Duodenal mucosa (tissue), 2 donors: ENCODE measurements around the gene PHAF1.

Source experiments
- H3K27ac ChIP-seq: one replicate; pipeline ENCODE4 v1.7.0; 2013; ENCODE audit warnings: low read depth, low read length
- H3K27me3 ChIP-seq, 2 donors: one replicate each; pipeline ENCODE4 v1.7.0; 2013; ENCODE audit warnings: low read length in 2 of 2, control low read depth in 1 of 2; ENCODE audit not compliant: insufficient read depth in 2 of 2, control insufficient read depth in 1 of 2
- H3K36me3 ChIP-seq, 2 donors: one replicate each; pipeline ENCODE4 v1.7.0; 2013; ENCODE audit warnings: low read length in 2 of 2, control low read depth in 1 of 2; ENCODE audit not compliant: insufficient read depth in 2 of 2, control insufficient read depth in 1 of 2
- H3K4me1 ChIP-seq, 2 donors: one replicate each; pipeline ENCODE4 v1.7.0; 2013; ENCODE audit warnings: low read length in 2 of 2, control low read depth in 1 of 2; ENCODE audit not compliant: insufficient read depth in 2 of 2, control insufficient read depth in 1 of 2
- H3K4me3 ChIP-seq, 2 donors: one replicate each; pipeline ENCODE4 v1.7.0; 2013; ENCODE audit warnings: low read length in 2 of 2, low read depth in 1 of 2
- H3K9ac ChIP-seq, 2 donors: one replicate each; pipeline ENCODE4 v1.7.0; 2013; ENCODE audit warnings: low read length in 2 of 2, low read depth in 1 of 2
- H3K9me3 ChIP-seq, 2 donors: one replicate each; pipeline ENCODE4 v1.7.0; 2013; ENCODE audit warnings: low read length in 2 of 2, control low read depth in 1 of 2; ENCODE audit not compliant: control insufficient read depth in 1 of 2

Gene PHAF1

DNA sequence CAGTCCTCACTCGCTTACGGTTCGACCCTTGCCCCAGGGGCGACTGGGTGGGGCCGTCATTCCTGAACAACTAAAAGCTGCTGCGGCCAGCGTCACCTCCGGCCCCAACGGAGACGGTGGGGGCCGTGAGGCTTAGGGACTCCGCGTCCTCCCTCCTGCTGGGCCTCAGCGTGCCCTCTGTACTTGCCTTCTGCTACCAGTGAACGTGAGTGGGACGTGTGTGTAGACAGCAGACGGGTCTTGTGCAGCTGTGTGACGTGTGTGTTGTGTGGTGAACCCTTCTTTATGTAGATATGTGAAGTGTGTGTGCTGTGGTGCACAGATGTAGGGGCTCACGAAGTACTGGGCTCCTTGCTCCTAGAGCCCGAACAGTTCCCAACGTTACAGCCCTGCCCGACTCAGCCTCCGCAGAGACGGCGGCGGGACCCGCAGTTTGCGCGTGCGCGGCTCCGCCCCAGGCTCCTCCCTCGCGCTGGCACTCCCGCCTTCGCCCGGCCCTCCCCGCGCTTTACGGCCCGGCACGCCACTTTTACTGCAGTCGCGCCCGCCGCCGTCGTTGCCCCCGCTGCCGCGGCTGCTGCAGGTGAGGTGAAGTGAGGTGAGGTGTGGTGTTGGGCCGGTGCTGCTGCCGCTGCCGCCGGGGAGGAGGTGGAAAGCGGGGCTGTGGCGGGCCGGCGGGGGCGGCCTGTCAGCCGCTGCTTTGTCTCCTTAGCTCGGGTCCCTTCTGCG lies at the start of gene PHAF1:
PHAF1 (plus strand) TSS at position 535 of the 729 bp plus-strand sequence. CDS start 235 bp downstream, outside the sequence.
- peak within 1 kb of the TSS; percentile 89 to 99 for H3K4me3 ChIP-seq
- H3K9ac ChIP-seq, result peak within 1 kb of the TSS; percentile 87 to 93
- no peaks in the 10 kb centered on the region for H3K27me3 ChIP-seq
- peaks cover 32% of the 10 kb centered on the region in 2 donors for H3K4me1 ChIP-seq
- peak within 1 kb of the TSS; percentile 64 for H3K27ac ChIP-seq
- H3K9me3 ChIP-seq, result no peaks in the 10 kb centered on the region
- H3K36me3 ChIP-seq, result no peaks in the 10 kb centered on the region

DNA sequence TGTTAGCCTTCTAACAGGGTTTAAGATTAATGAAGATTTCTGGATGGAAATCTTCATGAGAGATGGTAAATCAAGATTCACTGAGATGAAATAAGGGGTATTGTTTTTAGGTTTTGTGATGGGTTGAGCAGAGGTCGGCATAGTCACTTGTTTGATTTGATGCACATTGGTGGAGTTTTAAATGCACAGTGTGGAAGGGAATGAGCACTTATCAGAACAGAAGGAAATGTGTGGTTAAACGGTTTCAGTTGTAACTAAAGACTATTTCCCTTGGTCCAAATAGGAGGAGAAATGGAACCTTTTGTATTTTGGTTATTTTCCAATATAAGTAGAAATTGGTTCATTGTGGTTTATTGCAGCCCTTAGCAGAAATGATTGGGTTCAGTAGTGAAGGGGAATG lies 46.7 kb upstream of the PHAF1 start:
- Histone ChIP-seq H3K27me3 (no peaks in the 10 kb centered on the region), H3K27ac (no peak overlapping the region), H3K9ac (no peak overlapping the region), H3K36me3 (peaks cover 5 to 13% of the 10 kb centered on the region in 2 donors), H3K4me1 (no peaks in the 10 kb centered on the region), H3K9me3 (no peaks in the 10 kb centered on the region), H3K4me3 (no peak overlapping the region)

DNA sequence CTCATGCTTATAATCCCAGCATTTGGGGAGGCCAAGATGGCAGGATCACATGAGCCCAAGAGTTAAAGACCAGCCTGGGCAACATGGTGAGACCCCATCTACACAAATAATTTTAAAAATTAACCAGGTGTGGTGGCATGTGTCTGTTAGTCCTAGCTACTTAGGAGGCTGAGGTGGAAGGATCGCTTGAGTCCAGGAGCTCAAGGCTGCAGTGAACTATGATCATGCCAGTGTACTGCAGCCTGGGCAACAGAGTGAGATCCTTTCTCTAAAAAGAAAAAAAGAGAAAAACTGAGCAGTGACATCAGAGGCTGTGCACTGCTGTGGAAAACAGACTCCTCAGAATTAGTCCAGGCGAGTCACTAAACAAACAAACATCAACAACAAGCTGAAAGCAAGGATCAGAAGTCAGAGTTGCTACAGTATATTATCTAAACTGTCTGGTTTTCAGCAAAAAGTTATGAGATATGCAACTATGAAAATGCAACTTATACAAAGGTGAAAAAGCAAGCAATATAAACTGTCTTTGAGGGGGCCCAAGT lies 41.5 kb upstream of the PHAF1 start:
- H3K9ac ChIP-seq, result no peak overlapping the region
- H3K27ac ChIP-seq, result no peak overlapping the region
- no peaks in the 10 kb centered on the region for H3K4me1 ChIP-seq
- no peak overlapping the region for H3K4me3 ChIP-seq
- peaks cover 11 to 47% of the 10 kb centered on the region in 2 donors for H3K36me3 ChIP-seq
- H3K27me3 ChIP-seq, result no peaks in the 10 kb centered on the region
- no peaks in the 10 kb centered on the region for H3K9me3 ChIP-seq

- no peak overlapping the region for H3K27ac ChIP-seq
- peaks cover 11 to 62% of the 10 kb centered on the region in 2 donors for H3K36me3 ChIP-seq
- no peaks in the 10 kb centered on the region for H3K4me1 ChIP-seq
- no peak overlapping the region for H3K4me3 ChIP-seq
- no peak overlapping the region for H3K9ac ChIP-seq
- no peaks in the 10 kb centered on the region for H3K9me3 ChIP-seq
- no peaks in the 10 kb centered on the region for H3K27me3 ChIP-seq
These were observed 38.2 kb upstream of the PHAF1 start for GRCh38 chr16:67071476-67072048.

GRCh38 chr16:67075331-67075730 lies 34.4 kb upstream of the PHAF1 start:
- H3K36me3 ChIP-seq, result peaks cover 0 to 35% of the 10 kb centered on the region in 2 donors
- no peak overlapping the region for H3K9ac ChIP-seq
- H3K4me3 ChIP-seq, result no peak overlapping the region
- H3K4me1 ChIP-seq, result no peaks in the 10 kb centered on the region
- H3K27ac ChIP-seq, result no peak overlapping the region
- no peaks in the 10 kb centered on the region for H3K9me3 ChIP-seq
- H3K27me3 ChIP-seq, result no peaks in the 10 kb centered on the region

DNA sequence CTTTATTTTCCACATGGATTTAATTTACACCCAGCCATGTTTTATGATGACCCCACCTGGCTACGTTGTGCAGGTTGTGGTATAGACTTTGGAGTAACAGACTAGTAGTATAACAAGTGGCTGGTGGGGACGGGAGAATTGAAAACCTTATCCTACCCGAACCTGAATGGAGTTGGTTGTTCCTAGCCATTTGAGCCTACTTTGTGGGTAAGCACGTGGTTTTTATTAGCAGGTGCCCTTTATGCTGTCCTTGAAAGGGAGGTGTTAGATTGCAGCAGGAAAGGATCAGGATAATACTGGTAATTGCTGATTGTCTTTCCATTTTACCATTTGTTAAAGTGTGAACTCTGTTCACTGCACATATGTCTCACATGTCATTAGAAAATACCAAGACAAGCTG lies 31.9 kb upstream of the PHAF1 start:
- Histone ChIP-seq H3K4me1 (no peaks in the 10 kb centered on the region), H3K9ac (no peak overlapping the region), H3K27ac (no peak overlapping the region), H3K9me3 (no peaks in the 10 kb centered on the region), H3K36me3 (peaks cover 0 to 25% of the 10 kb centered on the region in 2 donors), H3K27me3 (no peaks in the 10 kb centered on the region), H3K4me3 (no peak overlapping the region)

GRCh38 chr16:67082100-67082499 lies 27.6 kb upstream of the PHAF1 start:
- no peaks in the 10 kb centered on the region for H3K27me3 ChIP-seq
- H3K4me1 ChIP-seq, result no peaks in the 10 kb centered on the region
- no peak overlapping the region for H3K27ac ChIP-seq
- H3K36me3 ChIP-seq, result peaks cover 0 to 4% of the 10 kb centered on the region in 2 donors
- H3K9ac ChIP-seq, result no peak overlapping the region
- no peak overlapping the region for H3K4me3 ChIP-seq
- H3K9me3 ChIP-seq, result no peaks in the 10 kb centered on the region

GRCh38 chr16:67082891-67083290 lies 26.9 kb upstream of the PHAF1 start:
- H3K27me3 ChIP-seq, result no peaks in the 10 kb centered on the region
- no peaks in the 10 kb centered on the region for H3K9me3 ChIP-seq
- no peaks in the 10 kb centered on the region for H3K4me1 ChIP-seq
- H3K4me3 ChIP-seq, result no peak overlapping the region
- peaks cover 0 to 4% of the 10 kb centered on the region in 2 donors for H3K36me3 ChIP-seq
- H3K9ac ChIP-seq, result no peak overlapping the region
- H3K27ac ChIP-seq, result no peak overlapping the region

GRCh38 chr16:67084345-67085028 lies 25.3 kb upstream of the PHAF1 start:
- H3K4me3 ChIP-seq, result no peak overlapping the region
- no peaks in the 10 kb centered on the region for H3K9me3 ChIP-seq
- peaks cover 0 to 8% of the 10 kb centered on the region in 2 donors for H3K36me3 ChIP-seq
- H3K9ac ChIP-seq, result no peak overlapping the region
- H3K4me1 ChIP-seq, result no peaks in the 10 kb centered on the region
- no peaks in the 10 kb centered on the region for H3K27me3 ChIP-seq
- H3K27ac ChIP-seq, result no peak overlapping the region

- no peaks in the 10 kb centered on the region for H3K4me1 ChIP-seq
- H3K27me3 ChIP-seq, result no peaks in the 10 kb centered on the region
- H3K36me3 ChIP-seq, result peaks cover 0 to 4% of the 10 kb centered on the region in 2 donors
- no peak overlapping the region for H3K27ac ChIP-seq
- no peak overlapping the region for H3K9ac ChIP-seq
- no peaks in the 10 kb centered on the region for H3K9me3 ChIP-seq
- no peak overlapping the region for H3K4me3 ChIP-seq
These were observed 22.9 kb upstream of the PHAF1 start for GRCh38 chr16:67086822-67087221.
